Activated naive CD4-positive, alpha-beta T cell treated with anti-CD3 and anti-CD28 coated beads, Interleukin-2, amount 10 ng/mL, durations not matched to agents 7 days and 5 days (primary cell): ENCODE data around the gene AP3S2.

Experiments
- CTCF ChIA-PET: fragments of 350-600 bp; sonication (Branson Sonifier 250); formaldehyde crosslinking; loops from one replicate; lab custom pipeline; 2021; ENCODE audit warnings: antibody characterized with exemption; lab: Charles Lee
- DNase-seq: peaks from one replicate; pipeline ENCODE4 v3.0.0-alpha.2; 2020
- H3K27ac Mint-ChIP-seq: one replicate; pipeline ENCODE4 v1.8.0; 2021; ENCODE audit warnings: mild to moderate bottlenecking, moderate library complexity, mixed read lengths
- H3K27me3 Mint-ChIP-seq: one replicate; pipeline ENCODE4 v1.8.0; 2021; ENCODE audit warnings: mild to moderate bottlenecking, mixed read lengths
- H3K36me3 Mint-ChIP-seq: one replicate; pipeline ENCODE4 v1.8.0; 2021; ENCODE audit warnings: mixed read lengths
- H3K4me1 Mint-ChIP-seq: one replicate; pipeline ENCODE4 v1.8.0; 2021; ENCODE audit warnings: mixed read lengths
- H3K4me3 Mint-ChIP-seq: one replicate; pipeline ENCODE4 v1.8.0; 2021; ENCODE audit warnings: mild to moderate bottlenecking, moderate library complexity, mixed read lengths
- H3K9me3 Mint-ChIP-seq: one replicate; pipeline ENCODE4 v1.8.0; 2021; ENCODE audit warnings: mixed read lengths

AP3S2 gene

DNA sequence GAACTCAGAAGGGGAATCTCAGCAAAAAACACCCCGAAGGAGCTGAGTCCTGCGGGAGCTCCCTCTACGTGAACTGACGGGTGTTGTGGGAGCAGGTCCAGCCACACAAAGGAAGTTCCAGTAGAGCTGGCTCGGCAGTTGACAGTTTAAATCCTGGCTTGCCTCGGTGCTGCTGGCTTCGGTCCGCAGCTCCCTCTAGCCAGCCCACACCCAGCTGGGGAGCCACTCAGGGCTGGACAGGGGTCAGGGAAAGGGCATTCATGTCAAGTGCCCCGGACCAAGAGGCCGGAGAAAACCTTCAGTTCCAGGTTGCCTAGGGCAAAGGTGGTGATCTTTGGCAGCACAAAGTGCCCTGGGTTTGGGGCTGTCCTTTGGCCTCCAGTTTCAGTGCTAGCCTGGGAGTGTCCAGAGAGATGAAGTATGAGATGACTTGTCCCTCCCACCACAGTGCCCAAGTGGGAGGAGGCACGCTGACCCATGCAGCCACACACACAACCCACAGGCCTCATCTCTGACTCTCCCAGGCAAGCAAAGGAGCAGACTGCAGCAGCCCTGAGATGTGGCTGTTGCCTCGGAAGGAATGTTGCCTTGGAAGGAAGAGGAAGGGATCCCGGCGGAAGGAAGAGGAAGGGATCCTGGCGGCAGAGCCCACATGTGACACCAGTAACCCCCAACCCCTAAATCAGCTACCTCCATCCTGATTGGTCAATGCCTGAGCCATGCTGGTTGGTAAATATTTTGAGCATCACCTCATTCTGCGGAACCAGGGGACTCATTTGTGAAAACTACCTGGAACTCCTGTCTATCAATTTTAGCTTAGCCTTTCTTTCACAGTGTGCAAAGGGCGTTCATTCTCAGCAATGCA, 65.3 kb downstream of the AP3S2 start:
- no peaks in the 10 kb centered on the region for H3K9me3 Mint-ChIP-seq
- no peaks in the 10 kb centered on the region for H3K4me1 Mint-ChIP-seq
- no peak overlapping the region for H3K27ac Mint-ChIP-seq
- no peak overlapping the region for H3K4me3 Mint-ChIP-seq
- peaks cover 1% of the 10 kb centered on the region for H3K36me3 Mint-ChIP-seq
- no peak for DNase-seq
- CTCF ChIA-PET: no interaction called here
- peaks cover 8% of the 10 kb centered on the region for H3K27me3 Mint-ChIP-seq

DNA sequence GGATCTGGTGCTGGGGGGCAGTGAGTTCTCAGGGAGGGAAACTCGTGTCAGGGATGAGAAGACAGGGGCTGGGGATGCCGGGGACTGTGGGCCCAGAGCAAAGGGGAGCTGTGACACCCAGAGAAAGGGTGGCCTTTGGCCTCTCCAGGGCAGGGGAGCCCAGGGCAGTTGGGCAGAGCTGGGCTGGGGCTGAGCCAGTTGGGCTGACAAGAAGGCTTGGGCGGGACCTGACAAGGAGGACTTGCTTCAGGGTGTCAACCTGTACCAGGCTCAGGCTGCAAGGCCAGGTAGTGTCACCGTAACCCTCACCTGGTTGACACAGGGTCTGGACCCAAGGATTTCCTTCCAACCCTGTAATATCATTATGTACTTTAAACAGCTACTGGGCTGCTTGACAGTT, 66.0 kb downstream of the AP3S2 start:
- Mint-ChIP-seq H3K4me3 (no peak overlapping the region), H3K27ac (no peak overlapping the region), H3K27me3 (peaks cover 8% of the 10 kb centered on the region), H3K36me3 (no peaks in the 10 kb centered on the region), H3K9me3 (no peaks in the 10 kb centered on the region), H3K4me1 (no peaks in the 10 kb centered on the region)
- CTCF ChIA-PET: no interaction called here
- DNase-seq: no peak

DNA sequence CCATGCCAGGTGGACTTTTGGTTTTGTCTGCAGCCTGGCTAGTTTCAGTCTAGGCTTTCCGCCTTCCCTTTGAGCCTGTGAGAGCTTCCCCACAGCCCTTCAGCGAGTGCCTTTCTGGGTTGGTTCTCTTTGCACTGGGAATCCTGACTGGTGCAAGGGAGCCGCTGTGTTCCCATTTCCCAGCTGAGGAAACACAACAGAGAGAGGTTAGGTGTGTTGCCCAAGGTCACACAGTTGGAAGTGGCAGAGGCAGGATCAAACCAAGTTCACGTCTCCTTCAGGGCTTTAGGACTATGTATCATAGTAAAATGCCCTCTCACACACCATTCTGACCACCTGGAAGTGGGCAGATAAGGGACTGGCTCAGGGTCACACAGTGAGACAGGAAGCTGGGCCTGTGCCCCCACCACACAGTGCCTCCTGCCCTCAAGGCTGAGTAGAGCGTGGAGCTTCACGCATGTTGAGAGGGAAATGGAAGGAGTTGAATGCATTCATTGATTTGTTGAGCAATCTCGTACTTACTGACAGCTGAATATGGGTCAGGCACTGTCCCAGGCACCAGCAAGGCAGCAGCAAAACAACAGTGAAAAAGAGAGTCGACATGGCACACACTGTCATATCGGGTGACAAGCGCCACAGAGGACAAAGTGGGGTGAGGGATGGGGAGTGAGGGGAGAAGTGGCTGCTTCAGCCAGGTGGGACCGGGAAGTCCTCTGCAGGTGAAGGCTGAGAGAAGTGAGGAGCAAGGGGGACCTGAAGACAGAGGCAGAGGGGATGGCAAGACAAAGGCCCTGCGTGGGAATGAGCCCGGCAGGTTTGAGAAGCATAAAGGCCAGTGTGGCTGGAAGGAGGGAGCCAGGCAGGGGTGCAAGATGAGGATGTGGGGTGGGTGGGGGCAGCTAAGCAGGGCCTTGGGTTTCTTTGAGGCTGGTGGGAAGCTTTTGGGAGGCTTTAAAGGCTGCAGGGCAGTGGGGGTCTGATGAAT, 66.8 kb downstream of the AP3S2 start:
- CTCF ChIA-PET: no interaction called here
- no peak overlapping the region for H3K4me3 Mint-ChIP-seq
- no peak overlapping the region for H3K27ac Mint-ChIP-seq
- H3K4me1 Mint-ChIP-seq: no peaks in the 10 kb centered on the region
- H3K36me3 Mint-ChIP-seq: no peaks in the 10 kb centered on the region
- H3K27me3 Mint-ChIP-seq: peaks cover 14% of the 10 kb centered on the region
- DNase-seq: no peak
- H3K9me3 Mint-ChIP-seq: no peaks in the 10 kb centered on the region

- H3K4me1 Mint-ChIP-seq: no peaks in the 10 kb centered on the region
- no peaks in the 10 kb centered on the region for H3K9me3 Mint-ChIP-seq
- no peak for DNase-seq
- H3K4me3 Mint-ChIP-seq: no peak overlapping the region
- no peak overlapping the region for H3K27ac Mint-ChIP-seq
- peaks cover 26% of the 10 kb centered on the region for H3K27me3 Mint-ChIP-seq
- no peaks in the 10 kb centered on the region for H3K36me3 Mint-ChIP-seq
- CTCF ChIA-PET: no interaction called here
These were observed 68.4 kb downstream of the AP3S2 start for GRCh38 chr15:89825271-89825940.

DNA sequence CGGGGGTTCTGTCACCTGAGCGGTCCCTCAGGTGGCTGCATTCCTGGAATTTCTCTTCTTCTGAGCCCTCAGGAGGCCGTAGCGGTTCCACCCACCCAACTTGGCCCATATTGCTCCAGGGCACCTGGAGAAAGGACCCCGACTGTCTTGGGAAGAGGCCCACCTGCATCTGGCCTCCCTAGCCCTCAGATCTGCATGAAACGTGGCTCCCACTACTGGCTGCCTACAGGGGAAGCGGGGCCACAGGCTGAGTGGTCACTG, 69.3 kb downstream of the AP3S2 start:
- CTCF ChIA-PET: no interaction called here
- no peaks in the 10 kb centered on the region for H3K9me3 Mint-ChIP-seq
- no peak overlapping the region for H3K4me3 Mint-ChIP-seq
- DNase-seq: no peak
- peaks cover 26% of the 10 kb centered on the region for H3K27me3 Mint-ChIP-seq
- H3K27ac Mint-ChIP-seq: no peak overlapping the region
- no peaks in the 10 kb centered on the region for H3K4me1 Mint-ChIP-seq
- no peaks in the 10 kb centered on the region for H3K36me3 Mint-ChIP-seq

DNA sequence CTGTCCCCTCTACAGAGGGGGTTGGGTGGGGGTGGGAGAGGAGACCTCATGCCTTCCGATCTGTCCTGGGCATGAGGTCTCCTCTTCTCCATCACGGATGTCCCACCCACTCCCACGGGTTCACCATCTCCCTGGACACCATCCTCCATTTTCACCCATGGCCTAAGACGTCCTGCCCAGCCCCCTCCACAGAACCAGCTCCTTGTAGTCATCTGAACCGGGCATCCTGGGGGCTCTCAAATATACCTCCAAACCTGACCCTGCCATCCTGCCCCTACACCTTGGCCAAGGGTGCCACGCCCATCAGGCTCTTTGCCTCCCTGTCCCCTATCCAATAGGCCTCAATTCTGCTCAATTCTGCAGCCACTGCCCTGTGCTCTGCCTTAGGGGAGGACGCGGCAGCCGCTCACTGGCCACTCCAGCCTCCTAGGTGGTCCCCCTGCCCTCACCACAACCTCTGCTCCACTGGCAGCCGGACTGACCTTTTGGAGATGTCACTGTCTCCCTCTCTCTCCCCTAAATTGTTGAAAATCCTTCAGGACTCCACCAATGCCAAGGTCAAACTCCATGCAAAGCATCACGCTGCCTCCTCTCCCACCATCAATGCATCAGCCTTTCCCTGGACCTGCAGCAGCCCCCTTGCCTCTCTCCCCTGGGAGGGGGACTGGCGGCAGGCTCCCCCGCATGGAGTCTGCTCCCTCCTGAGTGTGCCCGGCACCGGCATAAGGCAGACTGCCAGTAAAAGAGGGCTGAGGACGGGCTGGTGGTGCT, 69.8 kb downstream of the AP3S2 start:
- no peak overlapping the region for H3K4me3 Mint-ChIP-seq

DNA sequence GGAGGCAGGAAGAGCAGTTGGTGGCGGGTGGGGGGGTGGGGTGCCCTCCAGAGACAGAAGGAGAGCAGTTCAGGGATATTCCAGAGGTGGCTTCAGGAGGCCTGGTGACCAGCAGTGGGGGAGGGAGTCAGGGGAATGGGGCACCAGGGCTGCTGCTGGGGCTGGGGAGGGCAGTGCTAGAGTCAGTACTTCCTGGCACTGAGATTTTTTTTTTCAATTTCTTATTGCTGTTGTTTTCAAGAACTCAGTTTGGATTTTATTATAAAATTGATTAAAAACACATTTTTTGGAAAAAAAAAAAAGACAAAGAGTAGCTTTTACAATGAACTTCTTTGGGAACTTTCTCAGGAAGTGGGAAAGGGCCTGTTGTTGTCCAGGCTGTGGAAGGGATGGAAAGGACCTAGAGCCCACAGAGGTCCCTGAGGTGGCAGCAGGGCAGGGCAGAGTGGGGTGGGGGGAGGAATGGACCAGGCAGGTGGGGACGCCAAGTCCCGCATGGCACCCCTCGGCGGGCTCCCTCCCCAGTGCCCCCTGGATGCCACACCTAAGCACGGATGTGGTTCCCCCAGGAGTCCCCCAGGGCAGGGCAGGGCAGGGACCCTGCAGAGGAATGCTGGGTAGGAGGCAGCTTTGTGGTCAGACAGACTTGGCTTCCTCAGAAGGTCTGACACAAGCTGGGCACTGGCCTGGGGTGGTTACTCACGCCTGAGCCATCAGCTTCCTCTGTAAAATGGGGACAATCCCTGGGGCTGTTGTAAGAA, 70.7 kb downstream of the AP3S2 start:
- DNase-seq: no peak
- peaks cover 28% of the 10 kb centered on the region for H3K27me3 Mint-ChIP-seq
- H3K4me3 Mint-ChIP-seq: no peak overlapping the region
- CTCF ChIA-PET: interaction anchor here (1.5 to 1.8 kb wide), 2 partner anchors 49 to 51 kb away, joined by 3 to 4 read pairs; no protein-coding TSS in a partner anchor
- no peaks in the 10 kb centered on the region for H3K4me1 Mint-ChIP-seq
- H3K9me3 Mint-ChIP-seq: no peaks in the 10 kb centered on the region
- no peak overlapping the region for H3K27ac Mint-ChIP-seq
- no peaks in the 10 kb centered on the region for H3K36me3 Mint-ChIP-seq

More for the DNA sequence above, 69.8 kb downstream of the AP3S2 start:
- DNase-seq: no peak
- no peak overlapping the region for H3K27ac Mint-ChIP-seq
- CTCF ChIA-PET: no interaction called here
- no peaks in the 10 kb centered on the region for H3K4me1 Mint-ChIP-seq
- H3K27me3 Mint-ChIP-seq: peaks cover 26% of the 10 kb centered on the region
- no peaks in the 10 kb centered on the region for H3K9me3 Mint-ChIP-seq
- H3K36me3 Mint-ChIP-seq: no peaks in the 10 kb centered on the region

DNA sequence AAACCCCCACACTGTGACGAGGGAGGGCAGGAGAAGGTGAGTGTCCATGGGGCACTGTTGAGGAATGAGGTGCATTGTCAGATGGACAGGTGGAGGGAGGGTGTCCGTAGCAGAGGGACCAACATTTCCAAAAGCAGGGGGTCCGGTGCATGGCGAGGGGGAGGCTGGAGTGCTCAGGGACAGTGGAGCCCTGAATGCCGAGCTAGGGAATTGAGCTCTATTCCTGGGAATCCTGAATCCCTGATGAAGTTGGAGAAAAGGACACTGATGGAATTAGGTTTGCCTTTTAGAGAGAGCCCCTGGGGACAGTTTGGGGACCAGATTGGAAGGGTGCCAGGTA, 71.2 kb downstream of the AP3S2 start:
- DNase-seq: no peak
- no peaks in the 10 kb centered on the region for H3K4me1 Mint-ChIP-seq
- no peaks in the 10 kb centered on the region for H3K9me3 Mint-ChIP-seq
- no peak overlapping the region for H3K4me3 Mint-ChIP-seq
- H3K36me3 Mint-ChIP-seq: no peaks in the 10 kb centered on the region
- H3K27ac Mint-ChIP-seq: no peak overlapping the region
- CTCF ChIA-PET: interaction anchor here (1.5 to 1.8 kb wide), 2 partner anchors 48 to 52 kb away, joined by 3 to 4 read pairs; no protein-coding TSS in a partner anchor
- peaks cover 34% of the 10 kb centered on the region for H3K27me3 Mint-ChIP-seq

- peaks cover 39% of the 10 kb centered on the region for H3K27me3 Mint-ChIP-seq
These were observed 71.8 kb downstream of the AP3S2 start for GRCh38 chr15:89822026-89822425.

GRCh38 chr15:89820666-89821611, 72.9 kb downstream of the AP3S2 start:
- H3K27ac Mint-ChIP-seq: no peak overlapping the region
- H3K4me1 Mint-ChIP-seq: no peaks in the 10 kb centered on the region
- H3K4me3 Mint-ChIP-seq: no peak overlapping the region
- H3K27me3 Mint-ChIP-seq: peaks cover 50% of the 10 kb centered on the region
- DNase-seq: no peak
- peaks cover under 1% of the 10 kb centered on the region for H3K9me3 Mint-ChIP-seq
- no peaks in the 10 kb centered on the region for H3K36me3 Mint-ChIP-seq
- CTCF ChIA-PET: interaction anchor here (0.6 to 1.1 kb wide), 2 partner anchors 31 to 43 kb away, joined by 3 read pairs; no protein-coding TSS in a partner anchor

More at GRCh38 chr15:89822026-89822425, 71.8 kb downstream of the AP3S2 start:
- H3K27ac Mint-ChIP-seq: no peak overlapping the region
- CTCF ChIA-PET: interaction anchor here (1.1 to 1.8 kb wide), 3 partner anchors 30 to 53 kb away, joined by 3 to 4 read pairs (median 3); no protein-coding TSS in a partner anchor
- no peaks in the 10 kb centered on the region for H3K36me3 Mint-ChIP-seq
- H3K9me3 Mint-ChIP-seq: no peaks in the 10 kb centered on the region
- no peaks in the 10 kb centered on the region for H3K4me1 Mint-ChIP-seq
- no peak for DNase-seq
- H3K4me3 Mint-ChIP-seq: no peak overlapping the region

DNA sequence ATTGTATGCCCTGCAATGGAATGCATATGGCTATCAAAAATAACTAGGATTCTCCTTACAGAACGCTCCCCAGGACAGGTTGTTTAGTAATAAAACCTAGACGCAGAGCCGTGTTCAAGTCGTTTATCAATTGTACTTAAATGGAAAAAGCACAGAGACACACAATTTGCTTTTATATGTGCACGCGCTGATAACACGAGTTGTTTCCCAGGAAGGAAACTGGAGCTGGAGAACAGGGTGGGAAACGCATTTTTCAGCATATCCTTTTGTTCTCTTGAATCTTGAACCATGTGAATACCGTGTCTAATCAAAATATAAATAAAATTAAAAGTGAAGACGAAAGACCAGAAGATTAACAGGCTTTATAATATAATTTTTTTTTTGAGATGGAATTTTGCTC, 75.5 kb downstream of the AP3S2 start:
- CTCF ChIA-PET: interaction anchor here (0.7 kb wide), 1 partner anchor 150 kb away, joined by 3 read pairs; no protein-coding TSS in a partner anchor
- peaks cover 10% of the 10 kb centered on the region for H3K4me1 Mint-ChIP-seq
- peaks cover 2% of the 10 kb centered on the region for H3K9me3 Mint-ChIP-seq
- no peaks in the 10 kb centered on the region for H3K36me3 Mint-ChIP-seq
- H3K27ac Mint-ChIP-seq: no peak overlapping the region
- H3K4me3 Mint-ChIP-seq: no peak overlapping the region
- H3K27me3 Mint-ChIP-seq: peaks cover 69% of the 10 kb centered on the region
- no peak for DNase-seq

DNA sequence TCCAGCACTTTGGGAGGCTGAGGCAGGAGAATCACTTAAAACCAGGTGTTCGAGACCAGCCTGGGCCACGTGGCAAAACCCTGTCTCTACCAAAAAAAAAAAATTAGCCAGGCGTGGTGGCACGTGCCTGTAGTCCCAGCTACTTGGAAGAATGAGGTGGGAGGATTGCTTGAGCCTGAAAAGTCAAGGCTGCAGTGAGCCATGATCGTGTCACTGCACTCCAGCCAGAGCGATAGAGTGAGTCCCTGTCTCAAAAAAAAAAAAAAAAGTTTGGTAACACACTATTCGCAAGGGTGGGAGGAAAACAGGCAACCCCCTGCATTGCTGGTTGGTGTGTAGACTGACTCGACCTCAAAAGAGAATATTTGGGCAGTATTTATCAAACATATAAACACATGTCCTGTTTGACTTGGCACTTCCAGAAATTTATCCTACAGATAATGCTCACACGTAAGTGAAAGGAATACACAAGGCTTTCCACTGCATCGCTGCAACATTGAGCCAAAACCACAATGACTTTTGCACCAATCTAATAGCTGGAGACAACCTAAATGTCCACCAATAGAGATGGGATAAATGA, 76.0 kb downstream of the AP3S2 start:
- Mint-ChIP-seq H3K27ac (no peak overlapping the region), H3K27me3 (peaks cover 74% of the 10 kb centered on the region), H3K4me3 (no peak overlapping the region), H3K4me1 (peaks cover 10% of the 10 kb centered on the region), H3K9me3 (peaks cover 2% of the 10 kb centered on the region), H3K36me3 (no peaks in the 10 kb centered on the region)
- CTCF ChIA-PET: interaction anchor here (0.7 kb wide), 1 partner anchor 151 kb away, joined by 3 read pairs; no protein-coding TSS in a partner anchor
- no peak for DNase-seq
